CD4-positive, CD25-positive, alpha-beta regulatory T cell (primary cell): Measurements from ENCODE around the gene NUP58. TPM values are rescaled to one million over a fixed set of nuclear protein-coding genes. Genes with fewer than 3 reads are reported as not detected.
A peak's percentile ranks its signal among the peaks of the same experiment; 100 is the strongest.
"Not testable (repeated sequence)": the region's sequence is repeated elsewhere in the genome, so short reads cannot be mapped to it uniquely, and the experiment has no call there.

Experiments
- ATAC-seq, 2 donors: fragments of 150-1000 bp; cut with Tn5 transposase; one replicate each; pipeline ENCODE4 v1.10.0; 2021; ENCODE audit warnings: low read depth in 2 of 2, moderate number of reproducible peaks in 2 of 2, moderate library complexity in 1 of 2
- DNase-seq, 3 donors: peaks; one replicate each; pipeline versions ENCODE4 v3.0.0 to v3.0.0-alpha.2; 2012 to 2022; ENCODE audit warnings: mixed read lengths in 1 of 3
- H3K27ac ChIP-seq: one replicate; pipeline ENCODE4 v1.7.0; 2013; ENCODE audit warnings: mild to moderate bottlenecking, low read length; ENCODE audit not compliant: insufficient read depth, poor library complexity, severe bottlenecking
- H3K27me3 ChIP-seq: one replicate; pipeline ENCODE4 v1.7.0; 2013; ENCODE audit warnings: low read length; ENCODE audit not compliant: control insufficient read depth, insufficient read depth
- H3K36me3 ChIP-seq: one replicate; pipeline ENCODE4 v1.7.0; 2013; ENCODE audit warnings: mild to moderate bottlenecking, low read length, moderate library complexity; ENCODE audit not compliant: control insufficient read depth, insufficient read depth
- H3K4me1 ChIP-seq: 2 replicates; pipeline ENCODE4 v1.7.0; 2013; ENCODE audit warnings: mild to moderate bottlenecking, low read length; ENCODE audit not compliant: insufficient read depth, control insufficient read depth, poor library complexity, severe bottlenecking
- H3K4me3 ChIP-seq: one replicate; pipeline ENCODE4 v1.7.0; 2013; ENCODE audit warnings: low read depth, mild to moderate bottlenecking, low read length, moderate library complexity
- H3K9me3 ChIP-seq, 2 experiments: 1 replicate in 1 of 2; 2 replicates in 1 of 2; pipeline ENCODE4 v1.7.0; 2013; ENCODE audit warnings: low read length in 2 of 2, mild to moderate bottlenecking in 1 of 2, moderate library complexity in 1 of 2; ENCODE audit not compliant: control insufficient read depth in 2 of 2
- H3K27ac Mint-ChIP-seq, 3 donors: one replicate each; pipeline ENCODE4 v1.8.0; 2020 to 2022; ENCODE audit warnings: mild to moderate bottlenecking in 3 of 3, mixed read lengths in 3 of 3, moderate library complexity in 2 of 3
- H3K27me3 Mint-ChIP-seq: one replicate; pipeline ENCODE4 v1.8.0; 2022; ENCODE audit warnings: mild to moderate bottlenecking, mixed read lengths
- H3K36me3 Mint-ChIP-seq: one replicate; pipeline ENCODE4 v1.8.0; 2020; ENCODE audit warnings: mixed read lengths
- H3K4me1 Mint-ChIP-seq, 4 donors: one replicate each; pipeline ENCODE4 v1.8.0; 2020 to 2022; ENCODE audit warnings: mixed read lengths in 4 of 4, mild to moderate bottlenecking in 1 of 4
- H3K4me3 Mint-ChIP-seq, 4 donors: one replicate each; pipeline ENCODE4 v1.8.0; 2020 to 2022; ENCODE audit warnings: mild to moderate bottlenecking in 4 of 4, mixed read lengths in 4 of 4, moderate library complexity in 3 of 4
- H3K9me3 Mint-ChIP-seq, 7 donors: one replicate each; pipeline ENCODE4 v1.8.0; 2020 to 2022; ENCODE audit warnings: mixed read lengths in 7 of 7, mild to moderate bottlenecking in 3 of 7, moderate library complexity in 2 of 7
- polyA plus RNA-seq, 4 donors: library from polyadenylated mRNA; unstranded; fragments of 300-500 nt; fragmentation: Illumina TruSeq; gene quantifications; one replicate each; pipeline ENCODE4 v1.2.3, GENCODE V29; 2021
- total RNA-seq: library from RNA; stranded (reverse); gene quantifications from one replicate; pipeline ENCODE4 v1.2.3, GENCODE V29; 2022

NUP58 gene
- total and polyA plus RNA-seq, 5 donors from 2014 or later, result 17.9 to 77.3 (median 18.8) TPM

- H3K36me3 Mint-ChIP-seq, result peaks cover 28% of the 10 kb centered on the region
These were observed 9.5 kb downstream of the NUP58 start for GRCh38 chr13:25310891-25311290.

DNA sequence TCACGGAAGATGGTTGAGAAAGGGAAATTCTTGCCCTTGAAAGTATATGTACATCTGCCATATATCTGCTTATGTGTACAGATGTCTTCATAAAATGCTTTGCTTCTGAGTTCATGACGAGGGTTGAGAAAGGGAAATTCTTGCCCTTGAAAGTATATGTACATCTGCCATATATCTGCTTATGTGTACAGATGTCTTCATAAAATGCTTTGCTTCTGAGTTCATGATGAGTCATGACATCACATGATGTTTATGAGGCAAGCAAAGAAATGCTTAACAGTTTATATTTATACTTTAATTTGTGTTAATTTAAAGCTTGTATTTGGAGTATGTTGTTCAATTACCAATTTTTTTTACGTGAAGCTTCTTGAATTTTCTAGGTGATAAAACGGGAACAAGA is 17.5 kb downstream of the NUP58 start:
- H3K4me1 ChIP-seq, H3K9me3 ChIP-seq, H3K9me3 Mint-ChIP-seq, H3K27me3 Mint-ChIP-seq, H3K27ac Mint-ChIP-seq, H3K4me3 Mint-ChIP-seq, DNase-seq, H3K4me3 ChIP-seq, H3K27ac ChIP-seq, ATAC-seq, H3K27me3 ChIP-seq: not testable (repeated sequence)
- H3K36me3 Mint-ChIP-seq, result peaks cover 16% of the 10 kb centered on the region
- peaks cover 82% of the 10 kb centered on the region for H3K36me3 ChIP-seq
- peaks cover 0 to 15% (median 9%) of the 10 kb centered on the region in 4 donors for H3K4me1 Mint-ChIP-seq

More at GRCh38 chr13:25310891-25311290, 9.5 kb downstream of the NUP58 start:
- Histone ChIP-seq H3K36me3 (peaks cover 75% of the 10 kb centered on the region), H3K9me3 (no peaks in the 10 kb centered on the region), H3K27me3 (no peaks in the 10 kb centered on the region), H3K27ac (no peak overlapping the region), H3K4me3 (no peak overlapping the region), H3K4me1 (no peaks in the 10 kb centered on the region)
- no peaks in the 10 kb centered on the region for H3K27me3 Mint-ChIP-seq
- H3K4me3 Mint-ChIP-seq, result no peak overlapping the region
- H3K4me1 Mint-ChIP-seq, result peaks cover 4 to 28% (median 19%) of the 10 kb centered on the region in 4 donors
- no peak for DNase-seq
- peak overlapping the region in 1 of 3 donors; percentile 77 for H3K27ac Mint-ChIP-seq
- no peaks in the 10 kb centered on the region for H3K9me3 Mint-ChIP-seq
- no peak for ATAC-seq

- Mint-ChIP-seq H3K27me3 (no peaks in the 10 kb centered on the region), H3K27ac (no peak overlapping the region), H3K9me3 (no peaks in the 10 kb centered on the region), H3K4me3 (no peak overlapping the region), H3K4me1 (peaks cover 0 to 15% (median 9%) of the 10 kb centered on the region in 4 donors), H3K36me3 (peaks cover 19% of the 10 kb centered on the region)
- DNase-seq, result no peak
- Histone ChIP-seq H3K36me3 (peaks cover 79% of the 10 kb centered on the region), H3K9me3 (no peaks in the 10 kb centered on the region), H3K27ac (no peak overlapping the region), H3K4me3 (no peak overlapping the region), H3K4me1 (no peaks in the 10 kb centered on the region), H3K27me3 (no peaks in the 10 kb centered on the region)
- ATAC-seq, result no peak
These were observed 18.3 kb downstream of the NUP58 start for GRCh38 chr13:25319771-25320170.

DNA sequence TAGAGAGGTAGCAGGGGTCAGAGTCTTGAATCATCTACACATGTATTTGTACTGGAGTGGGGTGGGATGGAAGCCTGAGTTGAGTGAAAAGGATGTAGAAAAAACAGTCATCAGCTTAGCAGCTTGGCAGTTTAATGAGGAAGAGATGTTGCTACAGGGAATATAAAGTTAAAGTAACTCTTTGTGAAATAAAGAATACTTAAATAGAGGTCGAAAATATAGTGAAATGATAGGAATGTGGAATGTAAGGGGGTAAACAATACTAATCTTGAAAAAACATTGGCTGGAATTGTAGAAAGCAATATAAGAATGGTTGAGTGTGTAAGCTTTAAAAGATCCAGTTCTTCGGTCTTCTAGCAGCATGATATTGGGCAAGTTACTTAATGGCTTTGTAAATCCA is 22.7 kb downstream of the NUP58 start:
- no peaks in the 10 kb centered on the region for H3K27me3 Mint-ChIP-seq
- H3K4me3 Mint-ChIP-seq, result no peak overlapping the region
- Histone ChIP-seq H3K4me1 (no peaks in the 10 kb centered on the region), H3K36me3 (peaks cover 79% of the 10 kb centered on the region), H3K27me3 (no peaks in the 10 kb centered on the region), H3K27ac (no peak overlapping the region), H3K4me3 (no peak overlapping the region), H3K9me3 (no peaks in the 10 kb centered on the region)
- peak overlapping the region in 1 of 3 donors; percentile 1 for H3K27ac Mint-ChIP-seq
- H3K9me3 Mint-ChIP-seq, result no peaks in the 10 kb centered on the region
- DNase-seq (no peak), ATAC-seq (no peak)
- H3K4me1 Mint-ChIP-seq, result peaks cover 0 to 6% (median 2%) of the 10 kb centered on the region in 4 donors
- H3K36me3 Mint-ChIP-seq, result peaks cover 18% of the 10 kb centered on the region

GRCh38 chr13:25329706-25330105 is 28.3 kb downstream of the NUP58 start:
- Histone ChIP-seq H3K27me3 (no peaks in the 10 kb centered on the region), H3K4me1 (no peaks in the 10 kb centered on the region), H3K9me3 (no peaks in the 10 kb centered on the region), H3K36me3 (peaks cover 87% of the 10 kb centered on the region), H3K4me3 (no peak overlapping the region), H3K27ac (no peak overlapping the region)
- ATAC-seq, result no peak
- H3K4me3 Mint-ChIP-seq, result no peak overlapping the region
- no peaks in the 10 kb centered on the region for H3K9me3 Mint-ChIP-seq
- peak overlapping the region in 1 of 3 donors; percentile 64 for H3K27ac Mint-ChIP-seq
- H3K4me1 Mint-ChIP-seq, result peaks cover 0 to 23% (median 13%) of the 10 kb centered on the region in 4 donors
- H3K36me3 Mint-ChIP-seq, result peaks cover 42% of the 10 kb centered on the region
- DNase-seq, result no peak
- H3K27me3 Mint-ChIP-seq, result no peaks in the 10 kb centered on the region

DNA sequence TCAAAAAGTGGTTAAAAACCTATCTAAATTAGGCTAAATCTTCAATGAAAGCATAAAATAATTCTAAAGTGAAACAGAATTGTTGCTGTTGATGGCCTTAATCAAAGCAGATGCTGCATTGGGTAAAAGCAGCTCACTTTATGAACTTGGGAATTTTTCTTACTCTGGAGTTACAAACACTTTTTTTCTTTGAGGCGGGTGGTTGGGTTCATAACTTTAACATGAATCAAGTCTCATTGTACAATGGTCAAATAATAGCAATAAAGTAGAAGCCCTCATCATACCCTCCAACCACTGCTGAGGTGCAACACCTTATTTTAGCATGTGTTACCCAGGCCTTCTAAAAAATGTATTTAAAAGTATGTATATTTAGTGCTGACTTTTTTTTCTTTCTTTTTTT is 29.1 kb downstream of the NUP58 start:
- no peak for ATAC-seq
- Mint-ChIP-seq H3K27ac (peak overlapping the region in 1 of 3 donors; percentile 64), H3K4me3 (no peak overlapping the region), H3K27me3 (no peaks in the 10 kb centered on the region), H3K9me3 (no peaks in the 10 kb centered on the region), H3K4me1 (peaks cover 0 to 25% (median 13%) of the 10 kb centered on the region in 4 donors), H3K36me3 (peaks cover 42% of the 10 kb centered on the region)
- no peak overlapping the region for H3K27ac ChIP-seq
- no peak for DNase-seq
- H3K9me3 ChIP-seq, result no peaks in the 10 kb centered on the region
- H3K4me1 ChIP-seq, result no peaks in the 10 kb centered on the region
- H3K27me3 ChIP-seq, result no peaks in the 10 kb centered on the region
- no peak overlapping the region for H3K4me3 ChIP-seq
- H3K36me3 ChIP-seq, result peaks cover 84% of the 10 kb centered on the region

GRCh38 chr13:25335856-25336255 is 34.4 kb downstream of the NUP58 start:
- H3K9me3 Mint-ChIP-seq, result no peaks in the 10 kb centered on the region
- H3K27ac Mint-ChIP-seq, result no peak overlapping the region
- Histone ChIP-seq H3K4me3 (no peak overlapping the region), H3K9me3 (no peaks in the 10 kb centered on the region), H3K27ac (no peak overlapping the region), H3K36me3 (peaks cover 68% of the 10 kb centered on the region), H3K4me1 (no peaks in the 10 kb centered on the region), H3K27me3 (no peaks in the 10 kb centered on the region)
- DNase-seq, result no peak
- no peak overlapping the region for H3K4me3 Mint-ChIP-seq
- no peaks in the 10 kb centered on the region for H3K27me3 Mint-ChIP-seq
- peaks cover 0 to 32% (median 13%) of the 10 kb centered on the region in 4 donors for H3K4me1 Mint-ChIP-seq
- peaks cover 29% of the 10 kb centered on the region for H3K36me3 Mint-ChIP-seq
- no peak for ATAC-seq

GRCh38 chr13:25345576-25345975 is 44.2 kb downstream of the NUP58 start:
- H3K27me3 Mint-ChIP-seq, result no peaks in the 10 kb centered on the region

More at GRCh38 chr13:25345576-25345975, 44.2 kb downstream of the NUP58 start:
- H3K4me3 ChIP-seq, result no peak overlapping the region
- H3K27me3 ChIP-seq, result no peaks in the 10 kb centered on the region
- DNase-seq, result no peak
- Mint-ChIP-seq H3K27ac (no peak overlapping the region), H3K4me3 (no peak overlapping the region), H3K9me3 (peaks cover 0 to 3% (median 0%) of the 10 kb centered on the region in 7 donors), H3K36me3 (peaks cover 4% of the 10 kb centered on the region), H3K4me1 (peaks cover 0 to 4% (median 0%) of the 10 kb centered on the region in 4 donors)
- ATAC-seq, result no peak
- H3K36me3 ChIP-seq, result peaks cover 8% of the 10 kb centered on the region
- no peak overlapping the region for H3K27ac ChIP-seq
- H3K9me3 ChIP-seq, result no peaks in the 10 kb centered on the region
- H3K4me1 ChIP-seq, result no peaks in the 10 kb centered on the region
